ENCODE data around the gene PRKCH.
A peak's percentile ranks its signal among the peaks of the same experiment; 100 is the strongest.

Gene PRKCH

GRCh38 chr14:61456720-61457119 is 135.3 kb downstream of the PRKCH start:
- Histone ChIP-seq H4K20me1 (ENCODE audit: insufficient read depth, low read length, poor library complexity, severe bottlenecking) (no peaks in the 10 kb centered on the region), H3K27me3 (ENCODE audit: insufficient read depth, low read length, poor library complexity, severe bottlenecking) (no peaks in the 10 kb centered on the region), H2AFZ (ENCODE audit: low read length) (no peak overlapping the region), H3K9me3 (ENCODE audit: insufficient read depth, low read depth, low read length) (no peaks in the 10 kb centered on the region), H3K79me2 (ENCODE audit: insufficient read depth, low read length) (peaks cover 37% of the 10 kb centered on the region), H3F3A (ENCODE audit: low read depth) (peaks cover 27% of the 10 kb centered on the region), H3K9ac (ENCODE audit: low read depth, low read length, poor library complexity, severe bottlenecking) (no peak overlapping the region), H3K4me3 (ENCODE audit: low read length, poor library complexity, severe bottlenecking) (no peak overlapping the region), H3K9me2 (replicated peaks; ENCODE audit: low read depth, low read length) (no peaks in the 10 kb centered on the region), H3K4me2 (ENCODE audit: low read depth, low read length, poor library complexity, severe bottlenecking) (peak overlapping the region; percentile 14), H3K4me1 (ENCODE audit: insufficient read depth, low read length, poor library complexity, severe bottlenecking) (peaks cover 48% of the 10 kb centered on the region), H3K36me3 (ENCODE audit: insufficient read depth, low read length) (peaks cover 70% of the 10 kb centered on the region)
- TF ChIP-seq EZH2phosphoT487 (IDR thresholded peaks at IDR 0.05; ENCODE audit: borderline replicate concordance) (no peak), CTCF (conservative IDR thresholded peaks at IDR 0.05; ENCODE audit: low read length) (peak; percentile 82)

GRCh38 chr14:61458766-61459165 is 137.4 kb downstream of the PRKCH start:
- no peak overlapping the region for H2AFZ ChIP-seq (ENCODE audit: low read length)
- no peak overlapping the region for H3K4me2 ChIP-seq (ENCODE audit: low read depth, low read length, poor library complexity, severe bottlenecking)
- no peaks in the 10 kb centered on the region for H3K27me3 ChIP-seq (ENCODE audit: insufficient read depth, low read length, poor library complexity, severe bottlenecking)
- peaks cover 53% of the 10 kb centered on the region for H3K79me2 ChIP-seq (ENCODE audit: insufficient read depth, low read length)
- no peak overlapping the region for H3K4me3 ChIP-seq (ENCODE audit: low read length, poor library complexity, severe bottlenecking)
- TF ChIP-seq CTCF (conservative IDR thresholded peaks at IDR 0.05; ENCODE audit: low read length) (no peak), EZH2phosphoT487 (IDR thresholded peaks at IDR 0.05; ENCODE audit: borderline replicate concordance) (no peak)
- H3K9ac ChIP-seq (ENCODE audit: low read depth, low read length, poor library complexity, severe bottlenecking): no peak overlapping the region
- H3K9me3 ChIP-seq (ENCODE audit: insufficient read depth, low read depth, low read length): no peaks in the 10 kb centered on the region
- peaks cover 5% of the 10 kb centered on the region for H4K20me1 ChIP-seq (ENCODE audit: insufficient read depth, low read length, poor library complexity, severe bottlenecking)
- peaks cover 81% of the 10 kb centered on the region for H3K36me3 ChIP-seq (ENCODE audit: insufficient read depth, low read length)
- H3K9me2 ChIP-seq (replicated peaks; ENCODE audit: low read depth, low read length): no peaks in the 10 kb centered on the region
- H3K4me1 ChIP-seq (ENCODE audit: insufficient read depth, low read length, poor library complexity, severe bottlenecking): peaks cover 38% of the 10 kb centered on the region
- peaks cover 9% of the 10 kb centered on the region; the same call in 1 of the 2 replicates for H3F3A ChIP-seq (ENCODE audit: low read depth)

- Histone ChIP-seq H3K36me3 (ENCODE audit: insufficient read depth, low read length) (peaks cover 81% of the 10 kb centered on the region), H3K79me2 (ENCODE audit: insufficient read depth, low read length) (peaks cover 57% of the 10 kb centered on the region), H3K4me1 (ENCODE audit: insufficient read depth, low read length, poor library complexity, severe bottlenecking) (peaks cover 34% of the 10 kb centered on the region), H2AFZ (ENCODE audit: low read length) (no peak overlapping the region), H3K9ac (ENCODE audit: low read depth, low read length, poor library complexity, severe bottlenecking) (no peak overlapping the region), H3K4me2 (ENCODE audit: low read depth, low read length, poor library complexity, severe bottlenecking) (no peak overlapping the region), H4K20me1 (ENCODE audit: insufficient read depth, low read length, poor library complexity, severe bottlenecking) (peaks cover 5% of the 10 kb centered on the region), H3K4me3 (ENCODE audit: low read length, poor library complexity, severe bottlenecking) (no peak overlapping the region), H3K9me3 (ENCODE audit: insufficient read depth, low read depth, low read length) (no peaks in the 10 kb centered on the region), H3K27me3 (ENCODE audit: insufficient read depth, low read length, poor library complexity, severe bottlenecking) (no peaks in the 10 kb centered on the region), H3F3A (ENCODE audit: low read depth) (0 out of 2 replicates have a peak, but pooled peaks cover 4% of the 10 kb centered on the region), H3K9me2 (replicated peaks; ENCODE audit: low read depth, low read length) (no peaks in the 10 kb centered on the region)
- TF ChIP-seq EZH2phosphoT487 (IDR thresholded peaks at IDR 0.05; ENCODE audit: borderline replicate concordance) (no peak), CTCF (conservative IDR thresholded peaks at IDR 0.05; ENCODE audit: low read length) (no peak)
Measured at GRCh38 chr14:61459229-61459628, 137.8 kb downstream of the PRKCH start.

Data from Loucy (cell line).